Measurements from ENCODE around the gene NDUFB2. TPM values are rescaled to one million over a fixed set of nuclear protein-coding genes. Genes with fewer than 3 reads are reported as not detected.

Gene NDUFB2
- total and polyA plus RNA-seq, 2 donors (not counting 3 experiments of a cell fraction or from before 2014, with no cell fraction given): 197 to 1,075 TPM

DNA sequence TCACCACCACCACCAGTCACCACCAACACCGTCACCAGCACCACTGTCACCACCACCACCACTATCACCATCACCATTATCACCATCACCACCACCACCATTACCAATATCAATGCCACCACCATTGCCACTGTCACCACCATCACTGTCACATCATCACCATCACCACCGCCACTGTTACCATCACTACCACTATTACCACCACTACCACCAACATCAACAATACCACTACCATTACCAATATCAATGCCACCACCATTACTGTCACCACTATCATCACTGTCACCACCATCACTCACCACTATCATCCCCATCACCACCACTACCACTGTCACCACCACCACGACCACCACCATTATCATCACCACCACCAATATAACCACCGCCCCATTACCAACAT is 41.8 kb upstream of the NDUFB2 start:
- Histone ChIP-seq H3K4me3 (replicated peaks in 1 of 3; ENCODE audit: insufficient read depth in 1 of 3, low read depth in 1 of 3, low read length in 3 of 3) (no peak overlapping the region), H3K9ac (replicated peaks; ENCODE audit: extremely low read depth, insufficient read depth, low read length) (no peak overlapping the region), H3K79me2 (ENCODE audit: control insufficient read depth, insufficient read depth, low read length) (no peaks in the 10 kb centered on the region), H3K4me2 (ENCODE audit: insufficient read depth, low read length) (no peak overlapping the region), H3K36me3 (ENCODE audit: control insufficient read depth in 2 of 2, extremely low read depth in 1 of 2, insufficient read depth in 2 of 2, low read length in 2 of 2) (no peaks in the 10 kb centered on the region), H3K4me1 (ENCODE audit: control insufficient read depth, extremely low read depth, insufficient read depth, low read length) (peaks cover 5% of the 10 kb centered on the region), H3K9me1 (replicated peaks; ENCODE audit: control insufficient read depth, extremely low read depth, insufficient read depth, low read length) (no peaks in the 10 kb centered on the region), H3K9me3 (replicated peaks; ENCODE audit: control insufficient read depth, insufficient read depth, low read length) (no peaks in the 10 kb centered on the region), H3K27me3 (ENCODE audit: control insufficient read depth in 2 of 2, insufficient read depth in 2 of 2, low read length in 2 of 2) (no peaks in the 10 kb centered on the region), H4K20me1 (replicated peaks; ENCODE audit: control insufficient read depth, extremely low read depth, insufficient read depth, low read length) (no peaks in the 10 kb centered on the region), H3K27ac (ENCODE audit: insufficient read depth, low read depth, low read length) (no peak overlapping the region), H2AFZ (ENCODE audit: low read depth, low read length) (no peak overlapping the region)
- dilution Hi-C loops (cut with MboI; ENCODE audit: extremely low pct_ligation_motif_present, low sequenced_read_pairs): no loop called here
- TF ChIP-seq POLR2A (IDR thresholded peaks at IDR 0.05; ENCODE audit: low read depth, low read length) (no peak), FOS (IDR thresholded peaks at IDR 0.05; ENCODE audit: borderline replicate concordance, insufficient read depth, low read length) (no peak), JUN (IDR thresholded peaks at IDR 0.05; ENCODE audit: borderline replicate concordance, insufficient read depth, insufficient read length, low read depth) (no peak), GATA2 (IDR thresholded peaks at IDR 0.05; ENCODE audit: insufficient read depth, insufficient read length, low read depth, low read length) (no peak), EZH2 (IDR thresholded peaks at IDR 0.05; ENCODE audit: borderline replicate concordance, low read depth, low read length, severe bottlenecking) (no peak), MYC (IDR thresholded peaks at IDR 0.05; ENCODE audit: low read depth, low read length) (no peak), POLR2AphosphoS5 (IDR thresholded peaks at IDR 0.05; ENCODE audit: insufficient read depth, low read depth, low read length) (no peak)
- TF ChIP-seq, protein P1, sequence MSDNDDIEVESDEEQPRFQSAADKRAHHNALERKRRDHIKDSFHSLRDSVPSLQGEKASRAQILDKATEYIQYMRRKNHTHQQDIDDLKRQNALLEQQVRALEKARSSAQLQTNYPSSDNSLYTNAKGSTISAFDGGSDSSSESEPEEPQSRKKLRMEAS (IDR thresholded peaks at IDR 0.05; ENCODE audit: insufficient read depth, insufficient read length): no peak
- TF ChIP-seq, protein P2, sequence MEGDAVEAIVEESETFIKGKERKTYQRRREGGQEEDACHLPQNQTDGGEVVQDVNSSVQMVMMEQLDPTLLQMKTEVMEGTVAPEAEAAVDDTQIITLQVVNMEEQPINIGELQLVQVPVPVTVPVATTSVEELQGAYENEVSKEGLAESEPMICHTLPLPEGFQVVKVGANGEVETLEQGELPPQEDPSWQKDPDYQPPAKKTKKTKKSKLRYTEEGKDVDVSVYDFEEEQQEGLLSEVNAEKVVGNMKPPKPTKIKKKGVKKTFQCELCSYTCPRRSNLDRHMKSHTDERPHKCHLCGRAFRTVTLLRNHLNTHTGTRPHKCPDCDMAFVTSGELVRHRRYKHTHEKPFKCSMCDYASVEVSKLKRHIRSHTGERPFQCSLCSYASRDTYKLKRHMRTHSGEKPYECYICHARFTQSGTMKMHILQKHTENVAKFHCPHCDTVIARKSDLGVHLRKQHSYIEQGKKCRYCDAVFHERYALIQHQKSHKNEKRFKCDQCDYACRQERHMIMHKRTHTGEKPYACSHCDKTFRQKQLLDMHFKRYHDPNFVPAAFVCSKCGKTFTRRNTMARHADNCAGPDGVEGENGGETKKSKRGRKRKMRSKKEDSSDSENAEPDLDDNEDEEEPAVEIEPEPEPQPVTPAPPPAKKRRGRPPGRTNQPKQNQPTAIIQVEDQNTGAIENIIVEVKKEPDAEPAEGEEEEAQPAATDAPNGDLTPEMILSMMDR (IDR thresholded peaks at IDR 0.05; ENCODE audit: extremely low read depth in 1 of 2, insufficient read depth in 1 of 2, low read depth in 1 of 2, low read length in 2 of 2): no peak
- DNase-seq (ENCODE audit: low read depth, low spot score): no peak
- POLR2A ChIA-PET: no interaction called here
- BruUV-seq (replicated peaks): no TSS peak
- FAIRE-seq: no peak
- intact Hi-C loops (cut with micrococcal nuclease): loop anchor here (5.0 to 10.0 kb wide), 2 partner anchors 310 to 358 kb away; partner anchors contain the start of gene MRPS33
- CTCF ChIA-PET: interaction anchor here (6.8 kb wide), 1 partner anchor 139 kb away, joined by 202 read pairs; no protein-coding TSS in a partner anchor
